ENCODE measurements around the gene OR3A3. TPM values are rescaled to one million over a fixed set of nuclear protein-coding genes. Genes with fewer than 3 reads are reported as not detected.

The OR3A3 gene
- total RNA-seq, 1 donor from 2014 or later, result not detected

DNA sequence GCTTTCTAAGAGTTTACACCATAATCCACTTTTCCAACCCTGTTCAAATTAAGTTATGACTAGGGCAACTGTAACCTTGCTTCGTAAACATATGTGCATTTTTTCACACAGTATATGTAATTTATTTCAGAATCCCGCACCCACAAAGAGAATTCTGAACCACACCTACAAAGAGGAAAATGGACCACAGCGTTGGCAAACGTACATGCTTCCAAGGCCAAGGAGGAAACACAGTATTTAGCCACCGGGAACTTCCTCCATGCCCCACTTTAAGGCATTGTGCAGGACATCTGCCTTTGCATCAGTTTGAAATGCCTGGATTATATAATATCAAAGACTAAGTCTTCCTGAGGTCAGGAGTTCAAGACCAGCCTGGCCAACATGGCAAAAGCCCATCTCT, 58.4 kb downstream of the OR3A3 start:
- FAIRE-seq, result no peak
- H3K36me3 ChIP-seq (ENCODE audit: control insufficient read depth, insufficient read depth, low read length), result no peaks in the 10 kb centered on the region

DNA sequence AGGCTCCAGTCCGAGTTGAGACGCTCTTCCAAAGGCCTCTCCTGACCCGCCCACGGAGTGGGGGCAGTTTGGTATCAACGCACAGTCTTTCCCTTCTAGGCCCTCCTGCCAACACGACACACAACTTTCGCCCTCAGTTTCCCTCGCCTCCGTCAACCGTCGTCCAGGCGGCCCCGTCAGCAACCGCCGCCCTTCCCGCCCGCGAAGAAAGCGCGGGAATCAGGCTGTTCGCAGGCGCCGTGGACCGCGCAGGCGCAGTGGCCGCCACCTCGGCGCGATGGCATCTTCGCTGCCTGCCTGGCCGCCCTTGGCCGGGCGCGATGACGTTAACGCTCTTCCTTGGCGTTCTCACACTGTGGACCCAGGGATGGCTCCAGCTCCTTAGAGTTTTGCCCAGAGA, 60.4 kb downstream of the OR3A3 start, which contains the start of gene SPATA22:
Gene SPATA22, minus strand, starts transcription at position 221 of the 400 bp plus-strand sequence. CDS start 2,494 bp downstream, outside the sequence.
- Histone ChIP-seq H3K27me3 (ENCODE audit: control insufficient read depth, insufficient read depth, low read length) (no peaks in the 10 kb centered on the region), H3K36me3 (ENCODE audit: control insufficient read depth, insufficient read depth, low read length) (no peaks in the 10 kb centered on the region), H3K4me3 (ENCODE audit: low read depth, low read length) (no peak within 1 kb of the TSS)
- FAIRE-seq, result no peak
- TF ChIP-seq, protein P1, sequence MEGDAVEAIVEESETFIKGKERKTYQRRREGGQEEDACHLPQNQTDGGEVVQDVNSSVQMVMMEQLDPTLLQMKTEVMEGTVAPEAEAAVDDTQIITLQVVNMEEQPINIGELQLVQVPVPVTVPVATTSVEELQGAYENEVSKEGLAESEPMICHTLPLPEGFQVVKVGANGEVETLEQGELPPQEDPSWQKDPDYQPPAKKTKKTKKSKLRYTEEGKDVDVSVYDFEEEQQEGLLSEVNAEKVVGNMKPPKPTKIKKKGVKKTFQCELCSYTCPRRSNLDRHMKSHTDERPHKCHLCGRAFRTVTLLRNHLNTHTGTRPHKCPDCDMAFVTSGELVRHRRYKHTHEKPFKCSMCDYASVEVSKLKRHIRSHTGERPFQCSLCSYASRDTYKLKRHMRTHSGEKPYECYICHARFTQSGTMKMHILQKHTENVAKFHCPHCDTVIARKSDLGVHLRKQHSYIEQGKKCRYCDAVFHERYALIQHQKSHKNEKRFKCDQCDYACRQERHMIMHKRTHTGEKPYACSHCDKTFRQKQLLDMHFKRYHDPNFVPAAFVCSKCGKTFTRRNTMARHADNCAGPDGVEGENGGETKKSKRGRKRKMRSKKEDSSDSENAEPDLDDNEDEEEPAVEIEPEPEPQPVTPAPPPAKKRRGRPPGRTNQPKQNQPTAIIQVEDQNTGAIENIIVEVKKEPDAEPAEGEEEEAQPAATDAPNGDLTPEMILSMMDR (IDR thresholded peaks at IDR 0.05; ENCODE audit: insufficient read depth, low read length, severe bottlenecking), result no peak
- DNase-seq (ENCODE audit: low read depth), result no peak

More for the DNA sequence above, 58.4 kb downstream of the OR3A3 start:
- TF ChIP-seq, protein P1 (IDR thresholded peaks at IDR 0.05; ENCODE audit: insufficient read depth, low read length, severe bottlenecking), result no peak
- DNase-seq (ENCODE audit: low read depth), result no peak
- Histone ChIP-seq H3K4me3 (ENCODE audit: low read depth, low read length) (no peak overlapping the region), H3K27me3 (ENCODE audit: control insufficient read depth, insufficient read depth, low read length) (no peaks in the 10 kb centered on the region)

DNA sequence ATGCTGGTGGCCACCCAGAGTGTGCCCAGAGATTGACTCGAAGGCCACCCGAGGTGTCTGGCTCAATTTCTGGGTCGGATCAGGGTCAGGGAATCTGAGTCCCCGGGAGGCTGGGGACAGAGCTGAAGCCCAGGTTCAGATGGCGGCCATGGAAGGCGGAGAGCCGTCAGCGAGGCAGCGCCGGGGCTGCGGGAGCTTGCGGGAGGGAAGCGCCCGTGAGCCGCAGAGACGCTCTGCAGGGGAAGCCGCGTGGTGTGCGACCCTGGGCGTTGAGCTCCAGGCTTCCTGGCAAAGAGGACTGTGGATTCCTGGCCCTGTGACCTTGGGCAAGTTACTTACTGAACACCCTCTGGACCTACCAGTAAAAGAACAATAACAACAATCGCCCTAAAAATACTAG, 61.0 kb downstream of the OR3A3 start:
- Histone ChIP-seq H3K36me3 (ENCODE audit: control insufficient read depth, insufficient read depth, low read length) (no peaks in the 10 kb centered on the region), H3K4me3 (ENCODE audit: low read depth, low read length) (no peak overlapping the region), H3K27me3 (ENCODE audit: control insufficient read depth, insufficient read depth, low read length) (no peaks in the 10 kb centered on the region)
- DNase-seq (ENCODE audit: low read depth) (no peak), FAIRE-seq (no peak)
- TF ChIP-seq, protein P1 (IDR thresholded peaks at IDR 0.05; ENCODE audit: insufficient read depth, low read length, severe bottlenecking), result no peak

Other genes with a start within 250 kb of the OR3A3 start
- not detected in 2 replicates for gene OR1A2, start 213.9 kb upstream of the OR3A3 start, total RNA-seq
- not detected in 2 replicates for gene OR1A1, start 203.7 kb upstream of the OR3A3 start, total RNA-seq
- not detected in 2 replicates for gene OR3A1, start 113.0 kb upstream of the OR3A3 start, total RNA-seq
- gene OR3A2, start 25.1 kb upstream of the OR3A3 start, total RNA-seq, result not detected in 2 replicates
- gene OR1E1, start 13.0 kb upstream of the OR3A3 start, total RNA-seq, result not detected in 2 replicates
- gene OR1E2, start 22.5 kb downstream of the OR3A3 start, total RNA-seq, result not detected in 2 replicates
- not detected in 2 replicates for gene SPATA22, start 60.4 kb downstream of the OR3A3 start, total RNA-seq
- not detected in 2 replicates for gene ASPA, start 64.6 kb downstream of the OR3A3 start, total RNA-seq
- 0.79 and 1.2 TPM in 2 replicates for gene TRPV3, start 146.4 kb downstream of the OR3A3 start, total RNA-seq
- 1.6 and 2.0 TPM in 2 replicates for gene TRPV1, start 198.0 kb downstream of the OR3A3 start, total RNA-seq
- 7.6 and 9.0 TPM in 2 replicates for gene SHPK, start 224.9 kb downstream of the OR3A3 start, total RNA-seq
- 15.0 and 31.3 TPM in 2 replicates for gene CTNS, start 225.4 kb downstream of the OR3A3 start, total RNA-seq

Measured in bronchial epithelial cell (primary cell).